K562 treated with DMSO at 1 percent for 12 hours (cell line): ENCODE results near the gene CLHC1. TPM values are rescaled to one million over a fixed set of nuclear protein-coding genes. Genes with fewer than 3 reads are reported as not detected.

Experiments
- total RNA-seq: library from RNA; unstranded; fragments of 300-600 nt; gene quantifications from 2 replicates; pipeline ENCODE4 v1.2.3, GENCODE V29; 2022; ENCODE audit not compliant: insufficient read depth

Gene CLHC1
- total RNA-seq, result 1.6 TPM in 1 of 2 replicates, not detected in the other

GRCh38 chr2:55232084-55232862 lies at the start of gene CLHC1, which contains the start of gene RPS27A:
Gene CLHC1 (minus strand): TSS chr2:55232293. CDS start chr2:55222411, 9,882 bp downstream.
Gene RPS27A (plus strand): TSS chr2:55232688. CDS start chr2:55232825, 137 bp downstream.

GRCh38 chr2:55268907-55269644 lies 37.0 kb upstream of the CLHC1 start, which contains the start of gene MTIF2:
Gene MTIF2 (minus strand): TSS chr2:55269231. CDS start chr2:55263858, 5,373 bp downstream.

Other genes with a start within 250 kb of the CLHC1 start
- gene RTN4, start 181.8 kb downstream of the CLHC1 start, total RNA-seq, result 176 and 308 TPM in 2 replicates
- gene RPS27A, start 395 bp upstream of the CLHC1 start, total RNA-seq, result 1,483 and 2,072 TPM in 2 replicates
- 23.5 and 46.9 TPM in 2 replicates for gene MTIF2, start 36.9 kb upstream of the CLHC1 start, total RNA-seq
- gene CCDC88A, start 187.6 kb upstream of the CLHC1 start, total RNA-seq, result 14.3 and 39.8 TPM in 2 replicates